Erythroblast (primary cell): ENCODE measurements around the gene CRYM.

Experiments used
- GATA1 ChIP-seq: IDR thresholded peaks from 2 replicates; pipeline ENCODE4 v1.6.1; 2011; ENCODE audit warnings: low read depth, mild to moderate bottlenecking, control low read depth, low read length, moderate library complexity
- POLR2A ChIP-seq: IDR thresholded peaks from 2 replicates; pipeline ENCODE4 v1.6.1; 2011; ENCODE audit warnings: mild to moderate bottlenecking, low read length

DNA sequence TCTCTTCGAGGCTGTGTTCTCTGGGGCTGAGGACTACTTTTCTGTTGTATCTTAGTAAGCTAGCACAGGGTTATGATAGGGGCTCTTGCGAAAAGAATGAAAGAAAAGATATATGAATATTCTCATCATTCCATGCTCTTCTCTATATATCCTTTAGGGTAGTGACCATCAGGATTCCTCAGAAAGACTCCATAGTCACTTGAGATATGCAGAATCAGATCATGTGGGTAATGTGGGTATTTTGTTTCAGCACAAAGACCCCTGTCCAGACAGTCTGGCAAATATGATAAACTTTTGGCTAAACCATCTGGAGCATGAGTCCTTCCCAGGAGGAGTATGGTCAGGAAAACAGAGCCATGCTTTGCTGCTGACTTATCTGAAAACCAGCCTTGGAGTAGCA, 21.5 kb downstream of the CRYM start:
- TF ChIP-seq POLR2A (no peak), GATA1 (no peak)
